Lower leg skin (tissue), 4 donors: ENCODE data around the gene SELENON. TPM values are rescaled to one million over a fixed set of nuclear protein-coding genes. Genes with fewer than 3 reads are reported as not detected.

Experiments
- DNase-seq, 2 donors: peaks; one replicate each; pipeline ENCODE4 v3.0.0-alpha.2; 2019; ENCODE audit warnings: low spot score in 2 of 2
- H3K4me3 ChIP-seq: fragments of 200-600 bp; sonication (generic); 2 replicates; pipeline ENCODE4 v1.5.1; 2017; ENCODE audit warnings: mild to moderate bottlenecking, low read depth; ENCODE audit not compliant: poor library complexity, severe bottlenecking
- CTCF ChIP-seq, 3 donors: fragments of 450-650 bp; IDR thresholded peaks; one replicate each; pipeline ENCODE4 v1.5.1; 2016; ENCODE audit warnings: antibody characterized with exemption in 3 of 3, mild to moderate bottlenecking in 3 of 3, moderate library complexity in 2 of 3
- POLR2A ChIP-seq, 2 donors: fragments of 450-650 bp; IDR thresholded peaks; one replicate each; pipeline ENCODE4 v1.6.1; 2016 to 2017; ENCODE audit warnings: antibody characterized with exemption in 2 of 2, mild to moderate bottlenecking in 1 of 2, moderate library complexity in 1 of 2
- WGBS, 2 donors: methylation state at CpG; one replicate each; pipeline ENCODE4 v1.1.5; 2018; 5-methylcytosine and 5-hydroxymethylcytosine counted together
- intact Hi-C: fragments of 100-400 bp; cut with DNase I; formaldehyde crosslinking; loops from one replicate; pipeline ENCODE4 v1.15.0; 2023; ENCODE audit warnings: low total_unique reads
- total RNA-seq, 4 donors: library from RNA; depleted of rRNA; stranded (reverse); fragments of >200 nt; gene quantifications; one replicate each; pipeline ENCODE4 v1.1.0, GENCODE V29; 2016

Gene SELENON
- total RNA-seq, 4 donors from 2014 or later = 14.9 to 24.5 (median 17.6) TPM

- WGBS, 2 donors = 74 to 81% methylated on average over 4 of the region's 4 CpGs
- TF ChIP-seq POLR2A (IDR thresholded peaks at IDR 0.05) (no peak), CTCF (IDR thresholded peaks at IDR 0.05) (no peak)
- no peak for DNase-seq
- H3K4me3 ChIP-seq = no peak overlapping the region
- intact Hi-C loops = no loop called here
Observed at GRCh38 chr1:25847929-25848328, 47.9 kb downstream of the SELENON start.

GRCh38 chr1:25848531-25848930, 48.5 kb downstream of the SELENON start:
- intact Hi-C loops = no loop called here
- no peak overlapping the region for H3K4me3 ChIP-seq
- 55 to 63% methylated on average over 1 of the region's 1 CpG for WGBS, 2 donors
- DNase-seq = no peak
- TF ChIP-seq CTCF (IDR thresholded peaks at IDR 0.05) (no peak), POLR2A (IDR thresholded peaks at IDR 0.05) (no peak)

DNA sequence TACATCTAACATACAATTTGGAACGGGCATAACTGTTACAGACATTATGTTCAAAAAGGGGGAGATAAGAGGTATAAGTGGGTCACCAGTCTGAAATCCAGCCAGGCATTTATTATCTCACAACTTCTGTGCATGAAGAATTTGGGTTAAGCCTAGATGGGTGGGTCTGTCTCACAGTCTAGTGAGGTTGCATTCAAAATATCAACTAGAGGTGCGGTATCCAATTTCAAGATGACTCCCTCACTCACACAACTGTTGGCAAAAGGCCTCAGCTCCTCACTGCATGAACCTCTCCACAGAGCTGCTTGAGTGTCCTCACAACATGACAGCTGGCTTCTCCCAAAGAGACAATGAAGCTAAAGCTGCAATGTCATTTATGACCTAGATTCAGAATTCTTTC, 54.6 kb downstream of the SELENON start:
- no peak for DNase-seq
- TF ChIP-seq CTCF (IDR thresholded peaks at IDR 0.05) = no peak
- no peak overlapping the region for H3K4me3 ChIP-seq
- intact Hi-C loops = no loop called here
- WGBS, 2 donors = 88 to 94% methylated on average over 2 of the region's 2 CpGs

DNA sequence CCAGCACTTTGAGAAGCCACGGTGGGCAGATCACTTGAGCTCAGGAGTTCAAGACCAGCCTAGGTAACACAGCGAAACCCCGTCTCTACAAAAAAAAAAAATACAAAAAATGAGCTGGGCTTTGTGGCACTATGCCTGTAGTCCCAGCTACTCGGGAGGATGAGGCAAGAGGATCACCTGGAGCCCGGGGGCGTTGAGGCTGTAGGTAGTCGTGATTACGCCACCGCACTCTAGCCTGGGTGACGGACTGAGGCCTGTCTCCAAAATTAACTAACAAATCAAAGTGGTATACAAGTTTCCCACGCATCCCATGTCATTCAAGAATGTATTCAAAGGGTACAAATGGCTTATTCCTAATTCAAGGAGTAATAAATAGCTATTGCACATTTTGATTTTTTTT, 56.9 kb downstream of the SELENON start:
- TF ChIP-seq CTCF (IDR thresholded peaks at IDR 0.05) = no peak
- TF ChIP-seq POLR2A (IDR thresholded peaks at IDR 0.05) = no peak
- no peak for DNase-seq
- 83 to 84% methylated on average over 11 of the region's 11 CpGs for WGBS, 2 donors
- H3K4me3 ChIP-seq = no peak overlapping the region
- intact Hi-C loops = no loop called here

- no peak for TF ChIP-seq CTCF (IDR thresholded peaks at IDR 0.05)
- intact Hi-C loops = no loop called here
- no peak for DNase-seq
- 40 to 49% methylated on average over 7 of the region's 7 CpGs for WGBS, 2 donors
- no peak overlapping the region for H3K4me3 ChIP-seq
Observed at GRCh38 chr1:25858494-25858893, 58.5 kb downstream of the SELENON start.
